DMS53 treated with DMSO at 0.1 percent for 48 hours (cell line): ENCODE results near the gene CCDC91.
"Not testable (repeated sequence)": the region's sequence is repeated elsewhere in the genome, so short reads cannot be mapped to it uniquely, and the experiment has no call there.

Experiments
- DNase-seq: peaks from one replicate; lab custom pipeline; 2025; ENCODE audit not compliant: unreplicated experiment; lab: John Stamatoyannopoulos, UW

CCDC91 gene

GRCh38 chr12:28180786-28181185 is 9.5 kb upstream of the CCDC91 start:
- DNase-seq: no peak

- no peak for DNase-seq
Observed at GRCh38 chr12:28184375-28184774, 5.9 kb upstream of the CCDC91 start.

- DNase-seq: no peak
Observed at GRCh38 chr12:28186500-28186899, 3.8 kb upstream of the CCDC91 start.

- peak; percentile 84 for DNase-seq
Observed at GRCh38 chr12:28189784-28190320, 404 bp upstream of the CCDC91 start.

- DNase-seq: no peak
Observed at GRCh38 chr12:28191051-28192048, 1.1 kb downstream of the CCDC91 start.

- DNase-seq: no peak
Observed at GRCh38 chr12:28192125-28192524, 1.9 kb downstream of the CCDC91 start.

GRCh38 chr12:28194621-28195020 is 4.4 kb downstream of the CCDC91 start:
- not testable (repeated sequence) for DNase-seq

GRCh38 chr12:28201136-28201535 is 10.9 kb downstream of the CCDC91 start:
- not testable (repeated sequence) for DNase-seq

- DNase-seq: no peak
Observed at GRCh38 chr12:28202374-28203130, 12.3 kb downstream of the CCDC91 start.

- DNase-seq: no peak
Observed at GRCh38 chr12:28209782-28210181, 19.5 kb downstream of the CCDC91 start.

GRCh38 chr12:28212182-28212581 is 21.9 kb downstream of the CCDC91 start:
- DNase-seq: no peak

- no peak for DNase-seq
Observed at GRCh38 chr12:28215021-28215420, 24.8 kb downstream of the CCDC91 start.

GRCh38 chr12:28216016-28216415 is 25.8 kb downstream of the CCDC91 start:
- no peak for DNase-seq

GRCh38 chr12:28217805-28218204 is 27.5 kb downstream of the CCDC91 start:
- DNase-seq: no peak

- DNase-seq: no peak
Observed at GRCh38 chr12:28218875-28219274, 28.6 kb downstream of the CCDC91 start.

GRCh38 chr12:28219827-28220226 is 29.6 kb downstream of the CCDC91 start:
- no peak for DNase-seq

GRCh38 chr12:28222081-28222700 is 31.9 kb downstream of the CCDC91 start:
- DNase-seq: no peak

- no peak for DNase-seq
Observed at GRCh38 chr12:28223025-28223554, 32.8 kb downstream of the CCDC91 start.

- DNase-seq: no peak
Observed at GRCh38 chr12:28223858-28224257, 33.6 kb downstream of the CCDC91 start.

GRCh38 chr12:28226705-28227104 is 36.4 kb downstream of the CCDC91 start:
- no peak for DNase-seq

GRCh38 chr12:28227251-28227650 is 37.0 kb downstream of the CCDC91 start:
- no peak for DNase-seq
